Sigmoid colon (tissue), 4 donors: Measurements from ENCODE around the gene PCLO.

Experiments
- POLR2A ChIP-seq, 2 donors: fragments of 450-650 bp; IDR thresholded peaks; one replicate each; pipeline ENCODE4 v1.6.1; 2016; ENCODE audit warnings: antibody characterized with exemption in 2 of 2, mild to moderate bottlenecking in 2 of 2, moderate library complexity in 2 of 2
- POLR2AphosphoS5 ChIP-seq, 4 donors: sonication (generic); formaldehyde crosslinking; IDR thresholded peaks; one replicate each; pipeline ENCODE4 v1.6.1; 2017; ENCODE audit warnings: antibody characterized with exemption in 4 of 4
- TF ChIP-seq, protein P1 (sequence below), 4 experiments: fragments of 450-650 bp in 3 of 4; fragments of 200-600 bp in 1 of 4; IDR thresholded peaks; one replicate each; pipeline ENCODE4 v1.5.1; 2016 to 2019; ENCODE audit warnings: antibody characterized with exemption in 4 of 4, mild to moderate bottlenecking in 3 of 4, moderate library complexity in 2 of 4

DNA sequence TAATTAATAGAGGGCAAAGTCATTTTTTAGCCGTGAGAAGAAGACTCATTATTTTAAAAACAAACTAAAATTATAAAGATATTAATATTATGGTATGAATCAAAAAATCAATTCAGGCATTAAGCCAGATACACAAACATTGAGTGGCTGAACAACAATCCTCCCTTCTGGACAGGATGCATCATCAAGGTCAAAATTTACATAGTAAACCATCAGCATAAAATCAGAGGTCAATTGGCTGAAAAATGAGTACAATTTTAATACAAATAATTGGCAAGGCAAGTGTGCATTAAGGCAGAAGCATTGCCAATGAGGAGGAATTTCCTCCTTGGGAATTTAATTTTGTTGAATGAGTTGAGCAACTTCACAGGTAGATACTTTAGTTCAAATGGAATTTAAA is 108.2 kb downstream of the PCLO start:
- TF ChIP-seq, protein P1, sequence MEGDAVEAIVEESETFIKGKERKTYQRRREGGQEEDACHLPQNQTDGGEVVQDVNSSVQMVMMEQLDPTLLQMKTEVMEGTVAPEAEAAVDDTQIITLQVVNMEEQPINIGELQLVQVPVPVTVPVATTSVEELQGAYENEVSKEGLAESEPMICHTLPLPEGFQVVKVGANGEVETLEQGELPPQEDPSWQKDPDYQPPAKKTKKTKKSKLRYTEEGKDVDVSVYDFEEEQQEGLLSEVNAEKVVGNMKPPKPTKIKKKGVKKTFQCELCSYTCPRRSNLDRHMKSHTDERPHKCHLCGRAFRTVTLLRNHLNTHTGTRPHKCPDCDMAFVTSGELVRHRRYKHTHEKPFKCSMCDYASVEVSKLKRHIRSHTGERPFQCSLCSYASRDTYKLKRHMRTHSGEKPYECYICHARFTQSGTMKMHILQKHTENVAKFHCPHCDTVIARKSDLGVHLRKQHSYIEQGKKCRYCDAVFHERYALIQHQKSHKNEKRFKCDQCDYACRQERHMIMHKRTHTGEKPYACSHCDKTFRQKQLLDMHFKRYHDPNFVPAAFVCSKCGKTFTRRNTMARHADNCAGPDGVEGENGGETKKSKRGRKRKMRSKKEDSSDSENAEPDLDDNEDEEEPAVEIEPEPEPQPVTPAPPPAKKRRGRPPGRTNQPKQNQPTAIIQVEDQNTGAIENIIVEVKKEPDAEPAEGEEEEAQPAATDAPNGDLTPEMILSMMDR (IDR thresholded peaks at IDR 0.05): no peak
- TF ChIP-seq POLR2A (IDR thresholded peaks at IDR 0.05): no peak
- TF ChIP-seq POLR2AphosphoS5 (IDR thresholded peaks at IDR 0.05): no peak
